Islet precursor cell (in vitro differentiated cells): ENCODE measurements around the gene BCAT1.
A peak's percentile ranks its signal among the peaks of the same experiment; 100 is the strongest.
"Not testable (repeated sequence)": the region's sequence is repeated elsewhere in the genome, so short reads cannot be mapped to it uniquely, and the experiment has no call there.

Experiments used
- DNase-seq: peaks from one replicate; pipeline ENCODE4 v3.0.0-alpha.2; 2018

BCAT1 gene

GRCh38 chr12:24851341-24851740 lies 97.6 kb downstream of the BCAT1 start:
- no peak for DNase-seq

- no peak for DNase-seq
Measured at GRCh38 chr12:24850496-24850895, 98.4 kb downstream of the BCAT1 start.

DNA sequence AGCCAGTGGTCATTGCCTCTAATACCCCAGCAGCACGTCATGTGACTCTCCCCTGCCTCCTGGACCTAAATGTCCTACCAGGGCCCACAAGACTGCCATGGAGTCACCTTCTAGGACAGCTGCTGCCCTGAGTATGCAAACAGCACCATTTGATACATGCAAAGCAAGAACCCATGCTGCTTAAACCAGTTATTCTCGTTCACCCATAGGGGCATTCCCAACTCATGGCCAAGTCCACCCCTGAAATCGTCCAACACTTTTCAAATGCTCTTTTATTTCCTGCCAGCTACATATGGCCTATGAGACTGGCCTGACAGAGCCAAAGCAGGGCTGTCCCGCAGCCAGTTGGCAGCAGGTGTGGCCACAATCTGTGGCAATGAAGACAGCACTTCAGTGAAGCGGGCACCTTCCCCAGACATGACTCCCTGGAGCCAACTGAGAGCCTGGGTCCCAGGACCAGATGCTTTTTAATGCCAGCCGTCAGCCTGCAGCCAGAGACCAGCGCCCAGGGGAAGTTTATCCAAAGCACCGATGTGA lies 99.9 kb downstream of the BCAT1 start:
- DNase-seq: no peak

DNA sequence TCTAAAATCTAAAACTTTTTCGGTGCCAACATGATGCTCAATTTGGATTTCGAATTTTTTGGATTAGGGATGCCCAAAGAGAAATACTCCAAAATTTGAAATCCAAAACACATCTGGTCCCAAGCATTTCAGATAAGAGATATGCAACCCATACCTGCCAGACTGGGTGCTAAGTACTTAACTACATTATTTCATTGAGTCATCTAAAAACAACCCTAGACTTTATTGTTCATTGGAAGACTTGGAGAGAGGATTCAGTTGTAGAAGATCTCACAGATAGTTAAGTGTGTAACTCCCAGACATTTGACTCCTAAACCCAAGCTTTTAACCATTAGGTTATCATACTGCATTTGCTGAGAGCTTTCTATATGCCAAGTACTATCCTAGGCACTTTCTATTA lies 102.2 kb downstream of the BCAT1 start:
- no peak for DNase-seq

GRCh38 chr12:24845615-24846014 lies 103.3 kb downstream of the BCAT1 start:
- no peak for DNase-seq

GRCh38 chr12:24840046-24840800 lies 108.7 kb downstream of the BCAT1 start:
- no peak for DNase-seq

DNA sequence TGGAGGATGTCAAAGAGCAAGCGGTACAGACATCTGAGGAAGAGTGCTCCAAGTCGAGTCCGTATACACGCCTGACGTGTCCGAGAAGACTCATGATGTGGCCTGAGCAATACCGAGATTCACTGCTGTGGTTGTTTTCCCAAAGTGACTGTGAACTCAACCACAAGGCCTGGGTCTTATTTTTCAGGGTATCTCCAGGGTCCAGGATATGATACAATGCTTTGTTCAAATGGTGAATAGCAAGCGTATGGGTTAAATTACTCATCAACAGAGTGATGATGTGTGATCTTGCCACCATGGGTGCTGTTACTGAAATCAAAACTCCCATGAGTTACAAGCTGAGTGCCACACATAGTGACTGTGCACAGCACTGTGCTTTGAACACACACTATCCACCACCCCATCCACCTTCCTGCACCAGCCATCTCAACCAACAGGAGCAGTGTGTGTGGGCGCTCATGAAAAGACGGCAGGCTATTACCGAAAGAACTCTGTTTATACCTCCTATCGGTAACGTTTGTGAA lies 109.6 kb downstream of the BCAT1 start:
- DNase-seq: no peak

GRCh38 chr12:24838531-24838950 lies 110.4 kb downstream of the BCAT1 start:
- DNase-seq: no peak

DNA sequence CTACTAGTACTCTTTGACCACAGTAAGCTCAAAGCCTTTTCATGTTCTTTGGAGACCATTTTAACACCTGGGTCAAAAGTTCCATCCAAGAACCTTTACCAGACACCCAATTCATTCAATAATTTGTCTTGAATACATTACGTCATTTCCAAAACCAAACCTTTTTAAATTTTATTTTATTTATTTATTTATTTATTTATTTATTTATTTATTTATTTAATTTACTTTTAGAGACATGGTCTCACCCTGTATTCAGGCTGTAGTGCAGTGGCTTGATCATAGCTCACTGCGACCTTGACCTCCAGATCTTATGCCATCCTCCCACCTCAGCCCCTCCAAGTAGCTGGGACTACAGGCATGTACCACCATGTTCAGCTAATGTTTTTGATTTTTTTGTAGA lies 113.5 kb downstream of the BCAT1 start:
- DNase-seq: no peak

GRCh38 chr12:24833513-24833912 lies 115.4 kb downstream of the BCAT1 start:
- no peak for DNase-seq

DNA sequence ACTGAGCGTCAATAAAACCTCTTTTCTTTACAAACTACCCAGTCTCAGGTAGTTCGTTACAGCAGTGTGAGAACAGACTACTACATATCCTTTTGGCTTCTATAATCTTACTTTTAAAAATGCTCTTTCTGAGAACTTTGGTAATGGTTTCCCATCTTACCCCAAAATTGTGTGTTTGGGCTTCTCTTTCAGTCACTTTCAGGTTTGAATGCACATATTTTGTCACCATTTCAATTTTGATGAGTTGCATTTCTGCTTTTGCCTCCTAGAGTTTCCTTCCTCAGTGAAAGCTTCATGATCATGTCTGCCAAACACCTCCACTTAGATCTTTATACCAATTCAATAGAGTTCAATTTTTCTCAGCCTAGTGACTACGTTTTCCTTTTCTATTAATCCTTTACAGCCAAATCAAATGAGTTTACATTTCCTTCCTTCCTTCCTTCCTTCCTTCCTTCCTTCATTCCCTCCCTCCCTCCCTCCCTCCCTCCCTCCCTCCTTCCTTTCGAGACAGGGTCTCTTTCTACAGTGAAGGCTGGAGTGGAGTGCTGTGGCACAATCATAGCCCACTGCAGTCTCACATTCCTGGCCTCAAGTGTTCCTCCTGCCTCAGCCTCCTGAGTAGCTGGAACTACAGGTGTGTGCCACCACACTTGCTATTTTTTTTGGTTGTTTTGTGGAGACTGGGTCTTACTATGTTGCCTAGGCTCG lies 124.9 kb downstream of the BCAT1 start:
- no peak for DNase-seq

- DNase-seq: no peak
Measured at GRCh38 chr12:24822121-24822899, 126.6 kb downstream of the BCAT1 start.

DNA sequence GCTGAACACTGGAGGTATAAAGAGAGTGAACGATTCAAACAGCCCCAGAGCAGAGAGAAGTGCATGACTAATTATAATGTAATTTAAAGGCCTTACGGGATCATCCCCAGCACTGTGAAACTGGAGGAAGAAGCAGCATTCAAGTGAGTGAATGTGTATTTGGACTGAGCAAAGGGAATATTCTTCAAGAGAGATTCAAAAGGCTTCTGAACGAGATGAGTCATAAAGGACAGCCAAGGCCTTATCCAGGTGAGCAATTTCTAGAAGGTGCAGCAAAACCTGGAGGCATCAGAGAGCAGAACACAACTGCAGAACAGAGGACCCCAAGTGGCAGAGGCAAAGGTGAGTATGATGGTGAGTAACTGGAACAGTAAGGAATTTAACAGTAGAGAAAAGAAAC lies 127.2 kb downstream of the BCAT1 start:
- peak; percentile 73 for DNase-seq

GRCh38 chr12:24820872-24821271 lies 128.0 kb downstream of the BCAT1 start:
- DNase-seq: no peak

DNA sequence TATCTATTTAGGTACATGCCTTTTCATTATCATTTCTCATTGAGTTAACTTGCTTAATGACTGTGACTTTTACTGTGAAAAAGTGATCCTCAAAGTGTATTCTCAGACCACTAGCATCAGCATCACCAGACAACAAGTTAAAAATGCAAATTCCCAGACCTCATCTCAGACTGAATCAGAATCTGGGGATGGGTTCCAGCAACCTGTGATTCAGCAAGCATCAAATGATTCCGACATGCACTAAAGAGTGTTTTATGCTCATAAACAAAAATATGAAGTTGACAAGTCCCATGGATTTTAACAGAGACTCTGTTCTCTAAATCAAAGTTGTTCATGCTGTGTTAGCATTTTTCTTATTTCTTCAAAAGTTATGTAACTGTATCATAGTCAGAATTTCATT lies 130.6 kb downstream of the BCAT1 start:
- no peak for DNase-seq

GRCh38 chr12:24815114-24815423 lies 133.8 kb downstream of the BCAT1 start:
- no peak for DNase-seq

DNA sequence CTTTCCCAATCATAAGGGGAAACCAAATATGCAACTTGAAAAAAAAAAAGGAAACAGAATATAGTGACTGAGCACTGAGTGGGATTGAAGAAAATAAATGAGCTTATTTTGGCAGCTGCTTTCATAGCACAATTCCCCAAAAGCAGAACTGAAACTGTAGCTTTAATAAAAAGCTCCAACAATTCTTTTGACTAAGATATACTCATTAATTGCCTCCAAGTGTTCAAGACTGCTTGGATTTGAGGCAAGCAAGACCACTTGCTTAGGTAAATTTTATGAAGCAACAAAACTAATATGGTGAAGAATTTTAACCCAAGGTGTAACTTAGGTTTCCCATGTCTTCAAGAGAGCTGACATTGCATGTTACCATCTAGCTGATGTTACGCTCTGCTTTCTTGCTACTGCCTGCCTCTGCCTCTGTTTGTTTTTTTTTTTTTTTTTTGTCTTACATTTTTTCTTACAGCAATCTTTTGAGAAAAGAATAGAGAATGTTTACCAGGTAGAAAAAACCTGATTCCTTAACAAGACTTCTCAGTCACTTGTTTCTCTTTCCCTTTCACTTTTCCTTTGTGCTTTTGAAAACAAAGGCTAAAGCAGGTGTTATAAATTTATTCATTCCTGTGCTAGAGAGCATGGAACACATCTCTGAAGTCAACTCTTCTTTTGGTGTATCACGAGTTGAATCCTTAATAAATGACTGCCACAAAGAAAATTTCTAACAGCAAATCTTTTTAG lies 134.4 kb downstream of the BCAT1 start:
- DNase-seq: no peak

DNA sequence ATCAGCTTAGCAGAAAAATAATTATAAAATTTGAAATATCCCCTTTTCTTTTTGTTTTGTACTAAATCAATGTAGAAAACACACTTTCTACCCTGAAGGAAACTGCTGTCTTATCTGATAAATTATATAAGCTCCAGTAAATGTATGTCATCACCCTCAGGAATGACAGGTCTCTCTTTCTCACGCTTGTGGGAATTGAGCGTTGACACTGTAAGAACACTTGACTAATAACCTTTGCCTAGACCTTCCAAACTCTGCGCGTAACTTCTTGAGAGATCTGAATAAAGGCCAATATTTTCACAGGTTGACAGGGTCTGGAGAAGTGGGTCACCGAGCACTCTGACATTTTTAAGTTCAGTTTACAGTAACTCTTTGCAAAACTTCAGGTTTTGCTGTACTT lies 138.5 kb downstream of the BCAT1 start:
- no peak for DNase-seq

- DNase-seq: not testable (repeated sequence)
Measured at GRCh38 chr12:24809306-24809705, 139.6 kb downstream of the BCAT1 start.

DNA sequence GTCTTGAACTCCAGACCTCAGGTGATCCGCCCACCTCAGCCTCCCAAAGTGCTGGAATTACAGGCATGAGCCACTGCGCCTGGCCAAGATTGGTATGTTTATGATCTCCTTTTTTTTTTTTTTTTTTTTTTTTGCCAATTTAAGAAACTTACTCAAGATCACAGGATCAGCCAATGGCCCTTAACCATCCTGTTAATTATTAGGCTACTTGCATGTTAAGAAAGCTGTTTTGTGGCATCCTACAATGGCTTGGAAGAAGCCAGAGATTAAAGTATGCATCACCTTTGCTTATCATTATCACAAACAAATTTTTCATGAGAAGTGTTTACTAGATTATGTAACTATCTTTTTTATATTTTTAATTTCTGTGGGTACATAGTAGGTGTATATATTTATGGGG lies 140.2 kb downstream of the BCAT1 start:
- DNase-seq: no peak

- no peak for DNase-seq
Measured at GRCh38 chr12:24806386-24806785, 142.5 kb downstream of the BCAT1 start.

- DNase-seq: no peak
Measured at GRCh38 chr12:24803430-24804245, 145.3 kb downstream of the BCAT1 start.
